ENCODE results near the gene CCRL2.
"Not testable (repeated sequence)": the region's sequence is repeated elsewhere in the genome, so short reads cannot be mapped to it uniquely, and the experiment has no call there.

CCRL2 gene

GRCh38 chr3:46372492-46373359, 34.3 kb upstream of the CCRL2 start:
- Mint-ChIP-seq H3K27ac (peak overlapping the region; percentile 98), H3K36me3 (peaks cover 45% of the 10 kb centered on the region), H3K4me3 (peak overlapping the region; percentile 61), H3K4me1 (peaks cover 84% of the 10 kb centered on the region), H3K9me3 (no peaks in the 10 kb centered on the region)
- ATAC-seq: no peak
- DNase-seq (ENCODE audit: low spot score in 2 of 2): no peak

DNA sequence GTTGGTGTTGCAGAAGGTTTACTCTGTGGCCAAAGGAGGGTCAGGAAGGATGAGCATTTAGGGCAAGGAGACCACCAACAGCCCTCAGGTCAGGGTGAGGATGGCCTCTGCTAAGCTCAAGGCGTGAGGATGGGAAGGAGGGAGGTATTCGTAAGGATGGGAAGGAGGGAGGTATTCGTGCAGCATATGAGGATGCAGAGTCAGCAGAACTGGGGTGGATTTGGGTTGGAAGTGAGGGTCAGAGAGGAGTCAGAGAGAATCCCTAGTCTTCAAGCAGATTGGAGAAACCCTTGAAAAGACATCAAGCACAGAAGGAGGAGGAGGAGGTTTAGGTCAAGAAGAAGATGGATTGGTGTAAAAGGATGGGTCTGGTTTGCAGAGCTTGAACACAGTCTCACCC, 32.3 kb upstream of the CCRL2 start:
- ATAC-seq (no peak), DNase-seq (ENCODE audit: low spot score in 2 of 2) (no peak)
- Mint-ChIP-seq H3K4me3 (peak overlapping the region; percentile 61), H3K4me1 (peaks cover 70% of the 10 kb centered on the region), H3K27ac (peak overlapping the region; percentile 38), H3K9me3 (no peaks in the 10 kb centered on the region), H3K36me3 (peaks cover 48% of the 10 kb centered on the region)

- Mint-ChIP-seq H3K27ac (peak overlapping the region; percentile 38), H3K4me1 (peaks cover 70% of the 10 kb centered on the region), H3K36me3 (peaks cover 43% of the 10 kb centered on the region), H3K9me3 (no peaks in the 10 kb centered on the region), H3K4me3 (peak overlapping the region; percentile 61)
- ATAC-seq (peak; percentile 89), DNase-seq (ENCODE audit: low spot score in 2 of 2) (no peak)
Observed at GRCh38 chr3:46375218-46375617, 31.8 kb upstream of the CCRL2 start.

GRCh38 chr3:46375814-46376213, 31.2 kb upstream of the CCRL2 start:
- ATAC-seq (no peak), DNase-seq (ENCODE audit: low spot score in 2 of 2) (no peak)
- Mint-ChIP-seq H3K36me3 (peaks cover 38% of the 10 kb centered on the region), H3K4me3 (peak overlapping the region; percentile 61), H3K27ac (peak overlapping the region; percentile 38), H3K9me3 (no peaks in the 10 kb centered on the region), H3K4me1 (peaks cover 70% of the 10 kb centered on the region)

DNA sequence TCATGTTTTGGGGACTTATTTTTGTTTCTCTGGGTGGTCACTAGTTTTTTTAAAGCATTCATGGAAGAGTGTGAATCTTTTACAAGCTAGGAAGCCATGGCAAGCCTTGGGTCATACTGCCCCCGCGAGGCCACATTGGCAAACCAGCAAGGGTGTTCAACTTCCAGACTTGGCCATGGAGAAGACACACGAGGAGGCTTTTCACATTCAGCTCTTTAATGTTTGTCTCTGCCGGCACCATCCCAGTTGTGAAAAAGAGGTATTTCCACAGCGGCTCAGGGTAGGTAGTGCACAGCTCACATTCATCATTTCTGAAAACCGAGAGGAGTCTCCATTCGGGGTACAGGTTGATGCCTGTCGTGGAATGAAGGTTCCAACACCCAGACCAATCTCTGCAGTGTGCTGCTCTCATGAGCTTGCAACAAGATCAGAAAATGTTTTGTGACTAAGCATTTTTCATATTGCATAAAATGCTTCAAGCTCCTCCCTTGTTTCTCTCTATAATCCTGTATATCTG, 28.6 kb upstream of the CCRL2 start:
- peaks cover 60% of the 10 kb centered on the region for H3K4me1 Mint-ChIP-seq
- no peak overlapping the region for H3K4me3 Mint-ChIP-seq
- ATAC-seq: peak; percentile 33
- no peak overlapping the region for H3K27ac Mint-ChIP-seq
- H3K36me3 Mint-ChIP-seq: peaks cover 24% of the 10 kb centered on the region
- DNase-seq (ENCODE audit: low spot score in 2 of 2): peak; percentile 50 to 82
- H3K9me3 Mint-ChIP-seq: no peaks in the 10 kb centered on the region

- Mint-ChIP-seq H3K27ac (no peak overlapping the region), H3K4me1 (peaks cover 53% of the 10 kb centered on the region), H3K36me3 (peaks cover 10% of the 10 kb centered on the region), H3K9me3 (no peaks in the 10 kb centered on the region), H3K4me3 (no peak overlapping the region)
- DNase-seq (ENCODE audit: low spot score in 2 of 2) (no peak), ATAC-seq (no peak)
Observed at GRCh38 chr3:46380471-46381221, 26.4 kb upstream of the CCRL2 start.

DNA sequence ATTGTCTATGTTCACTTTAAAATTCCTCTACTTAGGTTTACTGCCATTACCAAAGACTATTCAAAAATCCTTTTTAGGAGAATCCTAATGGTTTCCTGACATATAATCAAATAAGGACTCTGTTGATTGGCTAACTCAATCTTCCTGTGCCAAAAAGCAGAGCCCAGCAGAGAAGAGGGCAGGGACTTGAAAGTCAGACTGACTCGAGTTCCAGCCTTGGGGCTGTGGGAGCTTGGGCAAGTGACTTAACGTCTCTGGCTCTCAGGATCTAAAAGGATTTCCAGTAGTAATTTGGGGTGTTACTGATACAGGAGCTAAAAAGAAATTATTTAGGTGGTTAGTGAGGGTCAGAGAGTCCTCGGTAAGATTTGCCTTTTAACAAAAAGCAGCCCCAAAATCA, 25.4 kb upstream of the CCRL2 start:
- H3K27ac Mint-ChIP-seq: no peak overlapping the region
- ATAC-seq: no peak
- H3K4me3 Mint-ChIP-seq: no peak overlapping the region
- no peaks in the 10 kb centered on the region for H3K9me3 Mint-ChIP-seq
- no peak for DNase-seq (ENCODE audit: low spot score in 2 of 2)
- peaks cover 54% of the 10 kb centered on the region for H3K4me1 Mint-ChIP-seq
- peaks cover 7% of the 10 kb centered on the region for H3K36me3 Mint-ChIP-seq

DNA sequence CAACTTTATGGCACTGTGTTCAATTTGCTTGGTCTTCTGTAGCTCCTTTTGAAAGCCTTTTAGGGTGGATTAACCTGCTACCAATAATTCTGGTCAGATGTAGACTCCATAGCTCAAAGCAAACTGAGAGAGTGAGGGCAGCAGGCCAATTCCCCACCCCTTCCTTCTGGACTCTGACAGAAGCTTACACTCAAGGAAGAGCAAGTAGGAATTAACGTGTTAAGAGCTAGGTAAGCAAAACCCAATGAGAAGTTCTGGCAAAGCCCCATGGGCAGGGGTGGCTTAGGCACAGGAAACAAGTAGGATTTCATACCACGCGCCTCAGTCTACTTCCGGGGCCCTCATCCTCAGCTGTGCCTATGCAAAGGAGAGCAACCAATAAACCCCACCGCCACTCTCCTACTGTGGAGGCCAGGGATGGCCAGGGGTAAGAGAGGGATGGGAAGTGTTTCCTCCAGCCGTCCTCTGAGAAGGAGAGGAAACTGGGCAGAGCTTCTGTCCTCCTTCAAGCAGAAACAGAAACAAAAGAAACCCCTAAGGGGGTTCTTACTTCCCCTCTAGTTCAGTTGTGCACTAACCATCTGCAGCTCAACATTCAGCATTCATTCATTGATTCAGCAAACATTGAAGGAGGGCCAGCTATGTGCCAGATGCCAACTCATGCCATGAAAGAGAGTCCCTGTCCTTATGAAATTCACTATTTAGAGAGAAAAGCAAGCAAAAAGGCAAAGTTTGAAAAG, 23.7 kb upstream of the CCRL2 start:
- ATAC-seq (peak; percentile 34), DNase-seq (ENCODE audit: low spot score in 2 of 2) (no peak)
- no peak overlapping the region for H3K27ac Mint-ChIP-seq
- peaks cover 4% of the 10 kb centered on the region for H3K36me3 Mint-ChIP-seq
- H3K4me1 Mint-ChIP-seq: peaks cover 42% of the 10 kb centered on the region
- H3K9me3 Mint-ChIP-seq: no peaks in the 10 kb centered on the region
- H3K4me3 Mint-ChIP-seq: no peak overlapping the region

DNA sequence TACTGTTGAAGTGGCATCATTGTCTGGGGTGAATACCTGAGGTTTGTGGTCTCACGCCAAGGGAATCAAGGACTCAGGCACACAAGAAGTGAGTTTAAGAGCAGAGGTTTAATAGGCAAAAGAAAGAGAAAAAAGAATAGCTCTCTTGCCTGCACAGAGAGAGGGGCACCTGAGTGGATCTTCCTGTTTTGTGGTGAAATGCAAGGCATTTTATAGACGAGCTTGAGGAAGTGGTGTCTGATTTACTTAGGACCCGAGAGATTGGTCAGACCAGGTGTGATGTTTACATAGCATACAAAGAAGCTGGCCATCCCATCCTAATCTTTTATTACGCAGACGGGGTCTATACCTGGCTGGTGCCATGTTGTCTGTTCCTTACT, 23.1 kb upstream of the CCRL2 start:
- Mint-ChIP-seq H3K27ac (no peak overlapping the region), H3K9me3 (no peaks in the 10 kb centered on the region), H3K36me3 (no peaks in the 10 kb centered on the region), H3K4me1 (peaks cover 40% of the 10 kb centered on the region), H3K4me3 (no peak overlapping the region)
- DNase-seq (ENCODE audit: low spot score in 2 of 2): no peak
- no peak for ATAC-seq

GRCh38 chr3:46386205-46386604, 20.9 kb upstream of the CCRL2 start:
- no peaks in the 10 kb centered on the region for H3K36me3 Mint-ChIP-seq
- H3K27ac Mint-ChIP-seq: no peak overlapping the region
- H3K9me3 Mint-ChIP-seq: no peaks in the 10 kb centered on the region
- ATAC-seq (peak; percentile 71), DNase-seq (ENCODE audit: low spot score in 2 of 2) (no peak)
- H3K4me1 Mint-ChIP-seq: peaks cover 26% of the 10 kb centered on the region
- H3K4me3 Mint-ChIP-seq: no peak overlapping the region

DNA sequence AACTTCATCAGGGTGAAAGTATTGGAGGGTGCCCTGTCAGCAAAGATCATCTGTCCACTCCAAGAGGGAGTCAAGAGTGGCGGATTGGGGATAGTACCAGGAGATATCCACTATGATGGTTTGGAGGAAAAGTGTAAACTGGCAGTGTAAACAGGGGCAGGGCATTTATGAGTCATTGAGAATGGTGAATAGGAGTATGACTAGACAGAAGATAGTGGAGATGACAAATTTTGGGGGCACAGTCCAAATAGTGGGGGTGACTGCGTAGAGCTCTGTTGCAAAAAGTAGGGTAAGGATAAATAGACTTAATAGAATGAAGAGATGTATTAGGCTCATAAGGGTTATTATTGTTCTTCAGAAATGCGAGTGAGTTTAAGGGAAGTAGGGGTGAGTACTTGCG, 18.2 kb upstream of the CCRL2 start:
- H3K4me3 Mint-ChIP-seq: not testable (repeated sequence)

DNA sequence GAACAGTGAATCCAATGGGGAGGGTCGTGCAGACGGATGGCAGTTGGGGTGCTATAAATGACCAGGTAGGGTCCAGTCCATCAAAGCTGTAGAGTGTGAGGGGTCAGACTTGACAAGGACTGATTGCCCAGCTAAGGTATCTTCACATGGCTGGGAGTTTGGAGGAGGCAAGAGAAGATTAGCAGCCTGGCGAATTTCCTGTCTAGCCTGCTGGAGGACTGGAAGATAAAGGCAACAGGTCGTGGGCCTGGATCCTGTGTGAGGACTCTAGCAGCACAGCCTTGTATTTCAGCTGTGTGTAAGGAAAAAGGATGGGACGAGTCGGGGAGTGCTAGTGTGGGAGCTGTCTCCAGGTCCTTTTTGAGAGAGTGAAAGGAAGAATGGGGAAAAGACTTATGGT, 17.8 kb upstream of the CCRL2 start:
- ATAC-seq: no peak
- no peak for DNase-seq (ENCODE audit: low spot score in 2 of 2)
- no peaks in the 10 kb centered on the region for H3K36me3 Mint-ChIP-seq
- H3K27ac Mint-ChIP-seq: no peak overlapping the region
- peaks cover 14% of the 10 kb centered on the region for H3K4me1 Mint-ChIP-seq
- no peaks in the 10 kb centered on the region for H3K9me3 Mint-ChIP-seq
- no peak overlapping the region for H3K4me3 Mint-ChIP-seq

More for the DNA sequence above, 18.2 kb upstream of the CCRL2 start:
- DNase-seq (ENCODE audit: low spot score in 2 of 2); H3K9me3 Mint-ChIP-seq; H3K27ac Mint-ChIP-seq; H3K36me3 Mint-ChIP-seq; ATAC-seq: not testable (repeated sequence)
- peaks cover 16% of the 10 kb centered on the region for H3K4me1 Mint-ChIP-seq

DNA sequence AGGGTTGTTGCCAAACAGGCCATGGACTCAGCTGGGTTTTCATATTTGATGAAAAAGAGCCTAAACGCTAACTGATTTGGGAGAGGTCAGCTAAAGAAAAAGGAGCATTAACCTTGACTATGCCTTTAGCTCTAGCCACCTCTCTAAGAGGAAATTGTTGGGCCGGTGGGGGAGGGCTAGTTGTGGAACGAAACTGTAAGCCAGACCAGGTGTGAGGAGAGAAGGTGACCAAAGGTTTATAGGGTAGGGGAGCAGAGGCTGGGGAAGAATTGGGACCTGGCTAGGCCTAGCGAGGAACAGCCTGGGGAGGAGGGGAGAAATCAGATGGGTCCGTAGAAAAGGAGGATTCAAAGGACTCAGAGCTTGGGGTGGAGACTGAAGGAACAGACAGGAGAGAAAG, 15.5 kb upstream of the CCRL2 start:
- H3K27ac Mint-ChIP-seq; ATAC-seq; H3K4me3 Mint-ChIP-seq; H3K36me3 Mint-ChIP-seq; DNase-seq (ENCODE audit: low spot score in 2 of 2); H3K9me3 Mint-ChIP-seq: not testable (repeated sequence)
- H3K4me1 Mint-ChIP-seq: peaks cover 21% of the 10 kb centered on the region

DNA sequence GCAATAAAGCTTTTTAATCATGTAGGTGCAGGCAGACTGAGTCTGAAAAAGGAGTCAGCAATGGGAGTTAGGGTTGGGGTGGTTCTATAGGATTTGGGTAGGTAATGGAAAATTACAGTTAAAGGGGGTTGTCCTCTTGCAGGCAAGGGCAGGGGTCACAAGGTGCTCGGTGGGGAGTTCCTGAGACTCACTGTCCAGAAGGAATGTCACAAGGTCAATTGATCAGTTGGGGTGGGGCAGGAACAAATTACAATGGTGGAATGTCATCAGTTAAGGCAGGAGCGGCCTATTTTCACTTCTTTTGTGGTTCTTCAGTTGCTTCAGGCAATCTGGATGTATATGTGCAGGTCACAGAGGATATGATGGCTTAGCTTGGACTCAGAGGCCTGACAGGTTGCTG, 14.0 kb upstream of the CCRL2 start:
- no peak for ATAC-seq
- no peaks in the 10 kb centered on the region for H3K36me3 Mint-ChIP-seq
- no peaks in the 10 kb centered on the region for H3K9me3 Mint-ChIP-seq
- H3K27ac Mint-ChIP-seq: no peak overlapping the region
- no peak overlapping the region for H3K4me3 Mint-ChIP-seq
- H3K4me1 Mint-ChIP-seq: peaks cover 26% of the 10 kb centered on the region
- DNase-seq (ENCODE audit: low spot score in 2 of 2): no peak
